GM03348 (cell line): ENCODE results near the gene GRID1.

Experiments used
- DNase-seq: peaks from one replicate; pipeline ENCODE4 v3.0.0; 2012; ENCODE audit warnings: low spot score

Gene GRID1

DNA sequence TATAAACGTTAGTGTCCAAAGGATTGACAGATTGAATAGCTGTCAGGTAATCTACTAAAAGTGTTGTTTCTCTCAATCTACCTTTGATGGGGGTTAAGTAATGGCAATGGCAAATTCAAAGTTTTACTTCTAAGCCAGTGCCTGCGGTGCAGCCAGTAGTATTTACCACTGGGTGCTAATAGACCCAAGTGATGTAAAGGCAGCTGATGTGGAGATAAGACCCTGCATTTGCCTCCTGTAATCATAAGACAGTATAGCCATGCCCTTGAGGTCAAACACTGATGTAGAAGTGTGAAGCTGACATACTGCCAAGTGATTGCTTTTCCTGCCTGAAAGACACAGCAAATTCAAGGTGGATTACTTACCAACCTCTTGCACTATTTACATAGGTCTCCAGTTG is 572.0 kb downstream of the GRID1 start:
- DNase-seq: no peak

DNA sequence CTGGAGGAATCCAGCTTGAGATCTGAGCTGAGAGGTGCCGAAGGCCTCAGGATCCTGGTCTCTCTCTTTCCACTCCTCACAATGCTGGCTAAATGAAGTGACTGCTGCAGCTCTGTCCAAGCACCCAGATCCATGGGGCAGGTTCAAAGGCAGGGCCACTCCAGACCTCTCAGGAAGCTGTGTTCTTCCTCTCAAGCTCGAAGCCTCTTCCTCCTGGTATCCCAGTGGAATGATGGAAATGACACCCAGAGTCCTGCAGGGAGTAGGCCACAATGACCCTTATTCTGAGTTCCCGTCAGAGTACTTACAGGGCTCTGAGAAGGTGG is 574.1 kb downstream of the GRID1 start:
- no peak for DNase-seq

DNA sequence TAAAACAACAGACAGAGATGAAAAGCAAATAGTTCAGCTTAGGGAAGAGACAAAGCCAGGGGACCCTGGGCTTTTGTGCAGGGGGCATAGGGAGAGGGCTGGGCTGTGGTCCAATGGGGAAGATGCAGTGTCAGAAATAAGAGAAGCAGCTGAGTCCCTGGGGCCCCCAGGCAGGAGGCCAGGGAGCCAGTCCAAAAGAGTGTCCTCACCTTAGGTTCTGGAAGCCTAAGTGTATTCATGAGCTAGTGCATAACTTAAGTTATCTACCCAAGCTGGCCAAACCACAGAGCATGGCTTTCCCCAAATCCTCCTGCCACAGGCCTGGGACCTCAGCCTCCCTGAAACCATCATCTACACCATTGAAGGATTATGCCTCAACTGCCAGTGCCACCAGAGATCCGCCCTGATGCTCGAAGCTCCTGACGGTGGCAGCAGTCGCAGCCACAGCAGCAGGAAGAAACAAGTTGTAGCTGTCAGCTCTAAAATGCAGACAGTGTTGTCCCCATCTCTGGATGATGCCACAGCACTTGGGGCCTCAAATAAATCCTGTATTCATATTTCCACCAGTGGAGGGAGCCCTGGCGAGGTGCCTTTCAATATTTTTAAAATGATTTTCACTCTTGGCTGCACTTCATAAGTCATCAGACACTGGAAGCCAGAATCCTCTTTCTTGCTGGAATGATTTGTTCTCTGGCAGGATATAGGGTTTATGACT is 574.6 kb downstream of the GRID1 start:
- no peak for DNase-seq

DNA sequence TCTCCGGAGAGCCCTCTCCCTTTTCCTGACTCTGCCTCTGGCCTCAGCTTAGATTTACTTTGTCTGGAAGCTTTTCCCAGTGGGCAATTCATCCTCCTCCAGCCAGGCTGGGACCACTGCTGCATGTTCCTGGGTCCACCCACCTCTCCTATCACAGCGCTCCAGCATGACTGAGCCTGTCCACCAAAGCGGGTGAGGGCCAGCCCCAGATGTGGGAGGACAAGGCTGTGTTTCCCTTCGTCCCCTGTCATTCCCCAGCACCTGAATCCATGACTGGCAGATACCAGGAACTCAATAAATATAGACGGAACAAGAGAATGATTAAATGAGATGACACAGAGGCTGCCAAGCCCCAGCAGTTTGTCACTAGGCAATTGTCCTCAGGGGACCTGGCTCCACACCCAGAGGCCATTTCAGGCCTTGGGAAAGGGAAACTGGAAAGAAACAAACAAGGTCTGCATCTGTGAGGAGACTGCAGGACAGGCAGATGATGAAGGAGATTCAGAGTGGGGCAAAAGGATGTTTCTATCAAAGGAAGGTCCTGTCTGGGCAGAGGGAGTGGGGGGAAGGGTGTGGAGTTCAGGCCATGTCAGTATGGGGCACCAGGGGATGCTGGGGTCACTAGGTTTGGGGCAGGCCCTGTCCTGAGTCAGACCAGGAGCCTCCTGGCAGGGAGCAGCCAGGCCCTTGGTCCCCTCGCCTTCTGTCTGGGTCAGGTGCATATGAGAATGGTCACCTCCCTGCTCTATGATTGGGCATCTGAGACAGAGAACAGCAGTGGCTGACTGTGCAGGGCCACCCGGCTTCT is 576.4 kb downstream of the GRID1 start:
- no peak for DNase-seq

DNA sequence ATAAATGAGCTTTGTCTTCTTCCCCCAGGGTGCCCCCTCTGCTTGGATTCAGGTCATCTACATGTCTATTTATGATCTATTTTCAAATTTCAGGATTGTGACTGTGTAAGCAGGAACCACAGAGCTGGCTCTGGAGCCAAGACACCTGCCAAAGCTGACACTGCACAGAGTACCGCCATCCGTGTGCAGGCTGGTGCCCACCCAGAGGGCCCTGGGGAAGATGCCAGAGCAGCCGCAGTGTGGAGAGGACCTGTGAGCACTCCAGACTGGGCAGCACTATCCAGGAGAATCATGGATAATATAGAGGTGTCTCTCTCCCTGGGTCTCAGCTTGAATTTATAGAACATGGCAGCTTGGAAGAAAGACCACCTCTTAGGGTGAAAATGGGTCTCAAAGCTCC is 577.5 kb downstream of the GRID1 start:
- no peak for DNase-seq

DNA sequence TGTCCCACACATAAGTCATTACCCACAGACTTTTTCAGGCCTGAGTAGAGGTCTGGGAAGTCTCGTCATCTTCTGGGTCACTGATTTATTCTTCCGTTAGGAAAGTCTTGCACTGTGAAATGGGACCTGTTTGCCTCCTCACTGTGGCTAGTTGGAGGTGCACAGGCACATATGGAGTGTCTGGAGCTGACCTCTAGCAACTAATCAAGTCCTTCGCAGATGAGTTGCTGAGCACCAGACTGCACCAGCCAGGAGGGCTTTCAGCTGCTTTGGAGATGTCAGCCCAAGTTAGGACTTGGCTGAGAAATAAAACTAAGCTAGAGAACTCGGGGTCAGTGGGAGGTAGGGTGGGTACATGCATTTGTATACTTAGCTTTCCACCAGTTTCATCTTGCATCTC is 578.0 kb downstream of the GRID1 start:
- DNase-seq: no peak

DNA sequence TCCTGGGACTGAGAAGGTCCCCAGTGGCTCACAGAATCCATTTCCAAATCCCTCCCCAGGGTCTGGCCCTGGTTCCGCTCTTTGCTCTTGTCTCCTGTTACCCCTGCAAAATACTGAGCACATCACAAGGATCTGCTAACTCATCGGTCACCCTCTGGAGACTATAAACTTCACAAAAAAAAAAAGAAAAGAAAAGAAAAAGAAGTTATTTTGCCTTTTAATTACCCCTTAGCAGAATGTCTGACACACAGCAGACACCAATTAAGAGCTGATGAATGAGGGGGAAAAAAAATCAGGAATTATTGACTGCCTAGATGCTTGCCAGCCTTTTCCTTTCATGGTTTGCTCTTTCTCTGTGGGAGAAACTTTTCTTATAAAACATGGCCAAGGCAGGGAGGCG is 578.7 kb downstream of the GRID1 start:
- no peak for DNase-seq

DNA sequence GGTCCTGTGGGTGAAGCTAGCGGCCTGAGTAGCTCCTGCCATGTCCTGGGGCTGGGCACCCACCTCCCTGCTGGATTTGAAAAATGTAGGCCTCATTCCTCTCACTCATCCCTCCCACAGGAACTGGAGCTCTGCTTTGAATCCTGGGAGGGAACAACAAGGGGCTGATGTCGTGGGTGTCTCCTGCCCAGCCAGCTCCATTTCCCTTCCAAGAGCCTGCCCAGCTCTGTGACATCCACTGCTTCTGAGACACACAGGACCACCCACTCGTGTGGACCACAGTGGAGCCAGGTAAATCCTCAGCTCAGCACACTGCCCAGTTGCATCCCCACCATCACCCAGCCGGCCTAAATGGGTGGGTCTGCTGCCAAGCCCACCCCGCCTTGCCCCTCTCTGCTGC is 579.2 kb downstream of the GRID1 start:
- no peak for DNase-seq

DNA sequence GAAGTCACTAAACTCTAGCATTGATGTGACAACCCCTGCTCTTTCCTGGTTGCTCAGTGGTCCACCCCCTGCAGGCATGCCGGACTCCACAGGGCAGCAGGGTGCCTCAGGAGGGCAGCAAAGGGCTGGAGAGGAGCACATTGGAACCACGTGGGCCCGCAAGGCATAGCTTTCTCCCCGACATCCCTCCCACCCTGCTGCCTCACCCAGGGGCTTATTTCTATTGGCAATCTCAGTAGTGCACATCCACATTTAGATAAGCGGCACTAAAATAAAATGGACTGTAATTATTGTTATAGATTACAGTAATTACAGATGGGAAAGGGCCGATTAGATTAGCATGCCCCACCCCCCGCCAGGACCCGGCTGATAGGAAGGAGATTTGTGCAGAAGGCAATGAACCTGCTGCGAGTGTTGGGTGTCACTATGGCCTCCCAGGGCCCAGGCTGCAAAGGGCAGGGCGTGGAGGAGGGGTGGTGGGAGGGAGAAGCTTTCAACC is 580.1 kb downstream of the GRID1 start:
- DNase-seq: no peak

DNA sequence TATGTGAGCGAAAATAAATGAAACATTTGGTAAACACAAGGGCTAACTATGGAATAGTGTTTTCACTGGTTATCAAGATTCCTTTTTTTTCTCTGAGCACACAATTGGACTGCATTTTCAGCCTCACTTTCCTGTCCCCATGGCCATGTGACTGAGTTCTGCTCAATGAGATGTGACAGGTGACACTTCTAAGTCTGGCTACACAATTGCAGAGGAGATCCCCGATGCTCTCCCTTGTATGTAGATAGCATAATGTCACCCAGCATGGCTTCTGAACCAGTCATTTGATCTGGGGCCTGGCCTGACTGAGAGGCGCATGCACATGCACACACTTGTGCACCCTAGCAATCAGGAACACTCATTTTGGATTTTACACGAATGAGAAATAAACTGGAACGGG is 581.8 kb downstream of the GRID1 start:
- no peak for DNase-seq

DNA sequence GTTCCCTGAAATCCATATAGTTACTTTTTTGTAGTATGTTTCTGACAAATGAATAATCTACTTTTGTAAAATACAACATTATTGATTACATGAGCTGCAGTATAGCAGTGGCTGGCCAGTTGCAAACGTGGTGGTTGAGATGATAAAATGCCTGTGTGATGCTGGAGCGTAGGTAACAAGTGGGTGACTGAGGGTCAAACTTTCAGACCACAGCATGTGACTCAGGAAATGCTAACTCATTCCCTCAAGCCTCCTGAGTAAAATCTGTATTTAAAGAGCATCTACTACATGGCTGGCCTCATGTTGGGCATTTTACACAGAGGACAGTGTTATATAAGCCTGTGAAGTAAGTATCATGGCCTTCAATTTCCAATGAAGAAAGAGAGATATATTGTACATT is 585.2 kb downstream of the GRID1 start:
- DNase-seq: no peak

DNA sequence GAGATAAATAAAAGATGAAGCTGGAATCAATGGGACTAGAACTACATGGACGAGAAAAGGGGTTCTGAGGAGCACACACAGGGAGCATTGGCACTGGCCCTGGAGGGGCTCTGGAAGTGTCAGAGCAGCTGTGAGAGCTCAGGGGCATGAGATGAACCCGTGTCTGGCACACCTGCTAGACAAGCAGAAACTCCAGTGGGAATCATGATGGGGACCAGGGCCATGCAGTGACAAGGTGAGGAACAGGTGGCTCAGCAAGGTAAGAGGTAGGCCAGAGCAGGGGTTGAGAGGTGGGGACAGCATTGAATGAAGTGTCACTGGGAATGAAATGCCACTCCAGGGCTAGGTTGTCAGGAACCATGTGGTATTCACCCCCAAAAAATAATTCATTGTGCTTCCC is 588.5 kb downstream of the GRID1 start:
- DNase-seq: no peak

DNA sequence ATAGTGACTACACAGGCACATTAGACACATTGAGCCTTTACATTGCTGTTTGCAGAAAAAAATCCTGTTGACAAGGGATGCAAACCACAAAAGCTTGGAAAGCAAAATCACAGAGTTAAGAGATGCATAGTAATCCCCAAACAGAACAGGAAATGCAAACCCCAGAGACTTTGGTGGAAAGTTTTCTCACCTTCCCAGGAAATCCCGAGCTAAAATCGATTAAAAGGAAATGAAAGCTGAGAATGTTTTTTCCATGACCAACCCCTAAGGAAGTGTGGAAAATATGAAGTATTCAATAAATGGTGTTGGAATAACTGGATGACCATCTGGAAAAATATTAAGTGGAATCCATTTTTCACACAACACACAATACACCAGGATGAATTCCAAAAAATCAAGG is 598.7 kb downstream of the GRID1 start:
- DNase-seq: no peak

DNA sequence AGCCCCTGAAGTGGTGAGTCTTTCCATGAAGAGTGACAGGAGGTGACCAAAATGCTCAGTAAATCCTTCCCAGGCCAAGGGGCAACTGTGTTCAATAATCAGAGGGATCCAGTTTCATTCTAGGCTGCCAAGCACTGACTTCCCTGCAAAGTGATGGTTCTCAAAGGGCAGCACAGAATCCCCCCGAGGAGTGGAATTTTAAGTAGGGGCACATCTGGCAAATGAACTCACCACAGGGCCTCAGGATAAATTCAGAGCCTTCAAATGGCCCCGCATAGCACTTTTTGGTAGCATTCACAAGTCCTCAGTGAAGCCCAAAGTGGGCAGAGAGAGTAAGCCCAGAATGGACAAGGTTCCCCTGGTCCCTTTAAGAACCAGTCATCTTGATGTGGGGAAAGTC is 602.5 kb downstream of the GRID1 start:
- DNase-seq: no peak

DNA sequence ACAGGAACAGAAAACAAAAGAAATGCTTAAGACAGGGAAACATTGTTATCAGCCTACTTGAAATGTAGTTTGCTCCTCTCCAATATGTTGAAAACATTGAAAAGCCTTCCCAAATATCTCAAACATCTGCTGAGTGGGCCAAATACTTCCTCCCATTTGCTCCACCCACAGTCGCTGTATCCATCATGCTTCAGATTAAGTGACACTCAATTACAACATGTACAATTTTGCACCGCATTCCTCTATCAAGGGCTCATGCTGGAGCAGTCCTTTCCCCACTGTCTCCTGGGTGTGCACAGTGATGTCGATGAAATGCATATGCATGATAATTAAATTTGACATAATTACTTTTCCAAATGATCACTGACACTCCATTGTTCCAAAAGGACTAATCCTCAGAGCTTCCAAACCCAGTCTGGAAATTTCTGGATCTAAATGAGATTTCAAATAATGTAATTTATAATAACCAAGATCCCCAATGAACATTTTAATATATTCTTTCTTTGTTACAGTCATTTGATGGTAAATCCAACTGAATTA is 604.6 kb downstream of the GRID1 start:
- DNase-seq: no peak

DNA sequence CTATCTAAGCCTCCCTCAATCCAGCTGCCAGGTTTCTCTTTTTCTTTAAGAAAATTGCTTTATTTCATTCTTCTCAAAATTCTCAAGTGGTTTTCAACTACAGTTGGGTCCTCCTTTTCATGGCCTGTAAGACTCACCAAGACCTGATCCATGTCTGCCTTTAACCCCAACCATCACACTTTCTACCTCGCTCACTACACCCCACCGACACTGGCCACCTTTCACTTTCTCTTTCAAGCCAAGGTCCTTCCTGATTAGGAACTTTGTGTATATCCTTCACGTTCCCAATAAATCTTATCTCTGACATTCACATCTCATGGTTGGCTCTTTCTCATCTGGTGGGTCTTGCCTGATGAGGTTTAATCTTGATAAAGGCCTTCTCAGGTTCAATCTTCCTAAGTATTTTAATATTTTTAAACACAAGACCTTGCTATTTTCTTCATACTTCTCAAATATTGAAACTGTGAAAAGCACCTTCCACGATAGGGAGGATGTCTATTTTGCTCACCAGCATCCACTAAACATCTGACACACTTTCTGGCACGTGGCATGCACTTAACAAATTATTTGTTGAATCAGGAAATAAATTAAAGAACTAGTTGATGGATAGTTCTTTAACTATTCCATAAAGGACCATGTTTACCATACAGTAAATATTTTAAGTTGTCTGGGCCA is 624.8 kb downstream of the GRID1 start:
- no peak for DNase-seq

DNA sequence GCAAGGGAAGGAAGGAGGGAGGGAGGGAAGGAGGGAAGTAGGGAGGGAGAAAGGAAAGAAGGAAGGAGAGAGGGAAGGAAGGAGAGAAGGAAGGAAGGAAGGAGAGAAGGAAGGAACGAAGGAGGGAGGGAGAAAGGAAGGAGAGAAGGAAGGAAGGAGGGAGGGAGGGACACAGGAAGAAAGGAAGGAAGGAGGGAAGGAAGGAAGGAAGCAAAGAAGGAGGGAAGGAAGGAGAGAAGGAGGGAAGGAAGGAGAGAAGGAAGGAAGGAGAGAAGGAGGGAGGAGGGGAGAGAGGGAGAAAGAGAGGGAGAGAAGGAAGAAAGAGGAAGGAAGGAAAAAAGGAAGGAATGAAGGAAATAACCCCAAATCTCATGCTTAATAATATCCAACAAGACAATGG is 630.6 kb downstream of the GRID1 start:
- no peak for DNase-seq

DNA sequence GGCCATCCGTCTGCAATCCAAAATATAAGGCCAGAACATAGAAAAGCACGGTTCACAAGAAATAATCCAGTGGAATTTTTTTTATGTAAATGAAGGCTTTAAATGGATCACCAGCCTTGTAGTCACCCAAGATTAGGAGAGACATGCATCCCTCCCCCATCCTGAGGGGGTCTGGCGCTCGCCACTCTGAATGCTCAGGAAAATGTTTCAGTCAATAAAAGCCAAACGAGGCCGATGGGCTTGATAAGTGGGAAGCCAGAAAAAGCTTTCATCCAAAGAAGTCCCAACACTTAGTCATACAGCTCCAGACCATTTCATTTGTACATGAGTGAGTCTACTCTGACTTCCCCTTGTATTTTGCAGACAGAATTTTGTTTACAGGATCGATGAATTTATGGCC is 631.8 kb downstream of the GRID1 start:
- DNase-seq: no peak

DNA sequence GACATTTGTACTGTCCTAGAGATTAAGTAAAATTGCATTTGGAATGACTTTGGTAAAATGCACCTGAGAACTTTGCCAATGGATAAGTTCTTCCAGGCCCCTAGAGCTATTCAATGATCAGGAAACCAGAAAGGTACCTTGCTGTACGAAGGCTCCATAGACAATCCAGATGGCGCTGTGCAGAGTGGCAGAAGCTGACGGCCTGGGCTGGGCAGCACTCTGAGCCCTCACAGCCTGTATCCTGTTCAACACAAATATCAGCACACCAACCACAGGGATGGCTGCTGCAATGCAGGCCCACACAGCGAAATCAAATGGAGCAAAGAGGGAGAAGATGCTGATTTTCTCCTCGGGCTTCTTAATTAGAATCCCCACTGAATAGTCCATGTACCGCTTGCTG is 642.4 kb downstream of the GRID1 start:
- no peak for DNase-seq

DNA sequence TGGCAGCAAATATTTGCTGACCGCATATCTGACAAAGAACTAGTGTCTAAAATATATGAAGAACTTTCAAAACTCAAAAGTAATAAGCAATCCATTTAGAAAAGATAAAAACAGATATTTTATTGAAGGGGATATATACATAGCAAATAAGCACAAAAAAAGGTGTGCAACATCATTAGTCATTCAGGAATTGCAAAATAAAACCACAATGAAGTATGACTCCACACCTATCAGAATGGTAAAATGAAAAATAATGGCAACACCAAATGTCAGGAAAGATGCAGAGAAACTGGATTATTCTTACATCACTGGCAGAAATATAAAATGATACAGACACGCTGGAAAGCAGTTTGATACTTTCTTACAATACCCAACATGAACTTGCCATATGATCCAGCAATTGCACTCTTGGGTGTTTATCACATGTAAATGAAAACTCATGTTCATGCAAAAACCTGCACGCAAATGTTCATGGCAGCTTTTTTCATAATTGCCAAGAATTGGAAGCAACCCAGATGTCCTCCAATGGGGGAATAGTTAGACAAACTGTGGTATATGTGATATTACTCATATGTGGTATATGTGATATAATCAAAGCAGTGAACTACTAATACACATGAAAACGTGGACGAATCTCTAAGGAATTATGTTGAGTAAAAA is 645.5 kb downstream of the GRID1 start:
- DNase-seq: no peak

DNA sequence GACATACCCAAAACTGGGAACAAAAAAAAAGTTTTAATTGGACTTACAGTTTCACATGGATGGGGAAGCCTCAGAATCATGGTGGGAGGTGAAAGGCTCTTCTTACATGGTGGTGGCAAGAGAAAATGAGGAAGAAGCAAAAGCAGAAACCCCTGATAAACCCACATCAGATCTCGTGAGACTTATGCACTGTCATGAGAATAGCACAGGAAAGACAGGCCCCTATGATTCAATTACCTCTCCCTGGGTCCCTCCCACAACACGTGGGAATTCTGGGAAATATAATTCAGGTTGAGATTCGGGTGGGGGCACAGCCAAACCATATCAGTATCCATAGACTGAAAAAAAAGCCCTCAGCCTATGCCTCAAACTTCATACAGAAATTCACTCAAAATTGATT is 647.2 kb downstream of the GRID1 start:
- DNase-seq: no peak

DNA sequence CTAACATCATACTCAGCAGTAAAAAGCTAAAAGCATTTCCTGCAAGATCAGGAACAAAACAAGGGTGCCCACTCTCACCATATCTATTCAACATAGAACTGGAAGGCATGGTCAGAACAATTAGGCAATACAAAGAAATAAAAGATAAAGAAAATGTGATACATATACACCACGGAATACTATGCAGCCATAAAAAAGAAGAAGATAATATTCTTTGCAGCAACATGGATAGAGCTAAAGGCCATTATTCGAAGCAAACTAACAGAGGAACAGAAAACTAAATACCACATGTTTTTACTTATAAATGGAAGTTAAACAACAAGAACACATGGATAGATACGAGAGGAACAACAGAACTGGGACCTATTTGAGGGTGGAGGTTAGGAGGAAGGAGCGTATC is 652.7 kb downstream of the GRID1 start:
- no peak for DNase-seq
